B cell (primary cell): ENCODE data around the gene SIGLEC10.

Source experiments
- CTCF ChIP-seq: fragments of 200-600 bp; IDR thresholded peaks from one replicate; pipeline ENCODE4 v1.8.0; 2022; ENCODE audit warnings: antibody characterized with exemption, mild to moderate bottlenecking
- EZH2 ChIP-seq: IDR thresholded peaks from 2 replicates; pipeline ENCODE4 v1.6.1; 2012; ENCODE audit warnings: borderline replicate concordance, low read depth, mild to moderate bottlenecking, moderate library complexity, low read length; ENCODE audit not compliant: insufficient read depth, poor library complexity, severe bottlenecking

GRCh38 chr19:51457351-51458013, 40.0 kb upstream of the SIGLEC10 start:
- TF ChIP-seq EZH2 (no peak), CTCF (no peak)
